Measurements from ENCODE around the gene EIF4G1.

GRCh38 chr3:184321666-184322065 is 7.3 kb downstream of the EIF4G1 start:
- TF ChIP-seq CTCF (IDR thresholded peaks at IDR 0.05) (no peak), POLR2A (IDR thresholded peaks at IDR 0.05) (no peak)

All from uterus (tissue), 2 donors.